ENCODE results near the gene RBM3.
A peak's percentile ranks its signal among the peaks of the same experiment; 100 is the strongest.
"Not testable (repeated sequence)": the region's sequence is repeated elsewhere in the genome, so short reads cannot be mapped to it uniquely, and the experiment has no call there.

RBM3 gene

GRCh38 chrX:48574270-48575266 lies at the start of gene RBM3:
Gene RBM3 (plus strand): TSS chrX:48574484. CDS start chrX:48575181, 697 bp downstream.
- DNase-seq: peak; percentile 90
- H3K36me3 ChIP-seq (replicated peaks; ENCODE audit: insufficient read depth, low read length): no peaks in the 10 kb centered on the region; the same call in 1 of the 2 replicates
- no peaks in the 10 kb centered on the region for H3K9me3 ChIP-seq (replicated peaks; ENCODE audit: insufficient read depth, low read length)
- peaks cover 23% of the 10 kb centered on the region for H3F3A ChIP-seq (ENCODE audit: insufficient read depth, low read length)
- H3K9me2 ChIP-seq (replicated peaks; ENCODE audit: insufficient read depth, low read length): no peaks in the 10 kb centered on the region
- H2AFZ ChIP-seq (ENCODE audit: low read length): peak within 1 kb of the TSS; percentile 94
- H3K4me1 ChIP-seq (ENCODE audit: low read length): 0 out of 2 replicates have a peak, but pooled peaks cover 4% of the 10 kb centered on the region
- no peaks in the 10 kb centered on the region for H3K27me3 ChIP-seq (replicated peaks; ENCODE audit: insufficient read depth, low read length)
- peak within 1 kb of the TSS; percentile 95 for H3K27ac ChIP-seq (ENCODE audit: low read length)
- TF ChIP-seq CTCF (IDR thresholded peaks at IDR 0.05; ENCODE audit: low read length) (peak; percentile 31), EZH2 (optimal IDR thresholded peaks at IDR 0.05; ENCODE audit: low read depth, low read length) (no peak), EZH2phosphoT487 (IDR thresholded peaks at IDR 0.05; ENCODE audit: low read length) (no peak)
- H3K79me2 ChIP-seq (ENCODE audit: low read length): peaks cover 20% of the 10 kb centered on the region
- H3K9ac ChIP-seq (ENCODE audit: low read length): peak within 1 kb of the TSS; percentile 100
- H3K4me3 ChIP-seq (ENCODE audit: low read length): peak within 1 kb of the TSS; percentile 99
- peak within 1 kb of the TSS; percentile 90 for H3K4me2 ChIP-seq (ENCODE audit: low read depth, low read length)
- no peaks in the 10 kb centered on the region for H4K20me1 ChIP-seq (ENCODE audit: insufficient read depth, low read length)

GRCh38 chrX:48525853-48526252 lies 48.4 kb upstream of the RBM3 start:
- not testable (repeated sequence) for DNase-seq

GRCh38 chrX:48530736-48531135 lies 43.5 kb upstream of the RBM3 start:
- TF ChIP-seq EZH2phosphoT487 (IDR thresholded peaks at IDR 0.05; ENCODE audit: low read length) (no peak), CTCF (IDR thresholded peaks at IDR 0.05; ENCODE audit: low read length) (no peak), EZH2 (optimal IDR thresholded peaks at IDR 0.05; ENCODE audit: low read depth, low read length) (no peak)
- Histone ChIP-seq H3F3A (ENCODE audit: insufficient read depth, low read length) (no peaks in the 10 kb centered on the region), H3K9ac (ENCODE audit: low read length) (no peak overlapping the region), H3K4me1 (ENCODE audit: low read length) (no peaks in the 10 kb centered on the region), H3K4me2 (ENCODE audit: low read depth, low read length) (no peak overlapping the region), H3K79me2 (ENCODE audit: low read length) (no peaks in the 10 kb centered on the region), H3K9me2 (replicated peaks; ENCODE audit: insufficient read depth, low read length) (no peaks in the 10 kb centered on the region), H3K27me3 (replicated peaks; ENCODE audit: insufficient read depth, low read length) (no peaks in the 10 kb centered on the region), H3K27ac (ENCODE audit: low read length) (no peak overlapping the region), H4K20me1 (ENCODE audit: insufficient read depth, low read length) (no peaks in the 10 kb centered on the region), H3K9me3 (replicated peaks; ENCODE audit: insufficient read depth, low read length) (no peaks in the 10 kb centered on the region), H3K4me3 (ENCODE audit: low read length) (no peak overlapping the region), H3K36me3 (replicated peaks; ENCODE audit: insufficient read depth, low read length) (no peaks in the 10 kb centered on the region), H2AFZ (ENCODE audit: low read length) (no peak overlapping the region)
- no peak for DNase-seq

More at GRCh38 chrX:48525853-48526252, 48.4 kb upstream of the RBM3 start:
- not testable (repeated sequence) for H2AFZ ChIP-seq (ENCODE audit: low read length); H3K9me2 ChIP-seq (replicated peaks; ENCODE audit: insufficient read depth, low read length); H3K27ac ChIP-seq (ENCODE audit: low read length); H3K36me3 ChIP-seq (replicated peaks; ENCODE audit: insufficient read depth, low read length); H3K4me3 ChIP-seq (ENCODE audit: low read length); H3K4me2 ChIP-seq (ENCODE audit: low read depth, low read length); H3K9me3 ChIP-seq (replicated peaks; ENCODE audit: insufficient read depth, low read length); H3K27me3 ChIP-seq (replicated peaks; ENCODE audit: insufficient read depth, low read length); H3K9ac ChIP-seq (ENCODE audit: low read length); H3F3A ChIP-seq (ENCODE audit: insufficient read depth, low read length); H3K4me1 ChIP-seq (ENCODE audit: low read length); H4K20me1 ChIP-seq (ENCODE audit: insufficient read depth, low read length)
- H3K79me2 ChIP-seq (ENCODE audit: low read length): peaks cover 25% of the 10 kb centered on the region

Measured in MM.1S (cell line).